Endothelial cell (in vitro differentiated cells): ENCODE measurements around the gene THSD7A. TPM values are rescaled to one million over a fixed set of nuclear protein-coding genes. Genes with fewer than 3 reads are reported as not detected.

Source experiments
- DNase-seq: peaks from one replicate; pipeline ENCODE4 v3.0.0; 2021; ENCODE audit warnings: low spot score
- H3K27ac Mint-ChIP-seq: one replicate; pipeline ENCODE4 v1.8.0; 2021; ENCODE audit warnings: mixed read lengths, inconsistent platforms; ENCODE audit not compliant: unreplicated experiment
- H3K27me3 Mint-ChIP-seq: one replicate; pipeline ENCODE4 v1.8.0; 2021; ENCODE audit warnings: mild to moderate bottlenecking, moderate library complexity, mixed read lengths, inconsistent platforms; ENCODE audit not compliant: unreplicated experiment
- H3K36me3 Mint-ChIP-seq: one replicate; pipeline ENCODE4 v1.8.0; 2021; ENCODE audit warnings: mild to moderate bottlenecking, low read depth, mixed read lengths, inconsistent platforms; ENCODE audit not compliant: unreplicated experiment
- H3K4me1 Mint-ChIP-seq: one replicate; pipeline ENCODE4 v1.8.0; 2021; ENCODE audit warnings: mild to moderate bottlenecking, mixed read lengths, inconsistent platforms; ENCODE audit not compliant: unreplicated experiment
- H3K4me3 Mint-ChIP-seq: one replicate; pipeline ENCODE4 v1.8.0; 2021; ENCODE audit warnings: mild to moderate bottlenecking, mixed read lengths, inconsistent platforms; ENCODE audit not compliant: unreplicated experiment
- H3K9me3 Mint-ChIP-seq: one replicate; pipeline ENCODE4 v1.8.0; 2021; ENCODE audit warnings: mixed read lengths, inconsistent platforms; ENCODE audit not compliant: unreplicated experiment
- CTCF ChIP-seq: fragments of 200-600 bp; sonication (generic); IDR thresholded peaks from one replicate; pipeline ENCODE4 v1.5.0; 2021; ENCODE audit warnings: antibody characterized with exemption; ENCODE audit not compliant: unreplicated experiment
- total RNA-seq: library from RNA; stranded (reverse); fragmentation: NEBNext Ultra II Directional; extraction: Animal tissue kit (Norgen Biotek cat#: 25700); gene quantifications from one replicate; pipeline ENCODE4 v1.2.1, GENCODE V29; 2021; ENCODE audit not compliant: unreplicated experiment

Gene THSD7A
- total RNA-seq, 1 donor from 2014 or later, result 28.7 TPM

GRCh38 chr7:11473807-11474424, 358.1 kb downstream of the THSD7A start:
- no peak overlapping the region for H3K4me3 Mint-ChIP-seq
- TF ChIP-seq CTCF, result no peak
- H3K9me3 Mint-ChIP-seq, result no peaks in the 10 kb centered on the region
- no peaks in the 10 kb centered on the region for H3K27me3 Mint-ChIP-seq
- H3K27ac Mint-ChIP-seq, result no peak overlapping the region
- no peak for DNase-seq
- no peaks in the 10 kb centered on the region for H3K36me3 Mint-ChIP-seq
- H3K4me1 Mint-ChIP-seq, result peaks cover 11% of the 10 kb centered on the region

- Mint-ChIP-seq H3K27ac (no peak overlapping the region), H3K27me3 (no peaks in the 10 kb centered on the region), H3K9me3 (no peaks in the 10 kb centered on the region), H3K4me3 (no peak overlapping the region), H3K4me1 (peaks cover 4% of the 10 kb centered on the region), H3K36me3 (no peaks in the 10 kb centered on the region)
- TF ChIP-seq CTCF, result no peak
- DNase-seq, result no peak
Observed at GRCh38 chr7:11473220-11473619, 358.8 kb downstream of the THSD7A start.

- TF ChIP-seq CTCF, result no peak
- Mint-ChIP-seq H3K27me3 (no peaks in the 10 kb centered on the region), H3K9me3 (no peaks in the 10 kb centered on the region), H3K4me3 (no peak overlapping the region), H3K4me1 (no peaks in the 10 kb centered on the region), H3K36me3 (no peaks in the 10 kb centered on the region), H3K27ac (no peak overlapping the region)
- no peak for DNase-seq
Observed at GRCh38 chr7:11472646-11473045, 359.4 kb downstream of the THSD7A start.

- TF ChIP-seq CTCF, result no peak
- Mint-ChIP-seq H3K9me3 (no peaks in the 10 kb centered on the region), H3K27me3 (no peaks in the 10 kb centered on the region), H3K36me3 (no peaks in the 10 kb centered on the region), H3K4me1 (no peaks in the 10 kb centered on the region), H3K4me3 (no peak overlapping the region), H3K27ac (no peak overlapping the region)
- no peak for DNase-seq
Observed at GRCh38 chr7:11471255-11471654, 360.7 kb downstream of the THSD7A start.

GRCh38 chr7:11469028-11469745, 362.8 kb downstream of the THSD7A start:
- no peak for TF ChIP-seq CTCF
- Mint-ChIP-seq H3K4me3 (no peak overlapping the region), H3K27ac (no peak overlapping the region), H3K9me3 (no peaks in the 10 kb centered on the region), H3K36me3 (no peaks in the 10 kb centered on the region), H3K4me1 (no peaks in the 10 kb centered on the region), H3K27me3 (no peaks in the 10 kb centered on the region)
- no peak for DNase-seq
